Measurements from ENCODE around the gene WDR27.

- TF ChIP-seq, protein P1, sequence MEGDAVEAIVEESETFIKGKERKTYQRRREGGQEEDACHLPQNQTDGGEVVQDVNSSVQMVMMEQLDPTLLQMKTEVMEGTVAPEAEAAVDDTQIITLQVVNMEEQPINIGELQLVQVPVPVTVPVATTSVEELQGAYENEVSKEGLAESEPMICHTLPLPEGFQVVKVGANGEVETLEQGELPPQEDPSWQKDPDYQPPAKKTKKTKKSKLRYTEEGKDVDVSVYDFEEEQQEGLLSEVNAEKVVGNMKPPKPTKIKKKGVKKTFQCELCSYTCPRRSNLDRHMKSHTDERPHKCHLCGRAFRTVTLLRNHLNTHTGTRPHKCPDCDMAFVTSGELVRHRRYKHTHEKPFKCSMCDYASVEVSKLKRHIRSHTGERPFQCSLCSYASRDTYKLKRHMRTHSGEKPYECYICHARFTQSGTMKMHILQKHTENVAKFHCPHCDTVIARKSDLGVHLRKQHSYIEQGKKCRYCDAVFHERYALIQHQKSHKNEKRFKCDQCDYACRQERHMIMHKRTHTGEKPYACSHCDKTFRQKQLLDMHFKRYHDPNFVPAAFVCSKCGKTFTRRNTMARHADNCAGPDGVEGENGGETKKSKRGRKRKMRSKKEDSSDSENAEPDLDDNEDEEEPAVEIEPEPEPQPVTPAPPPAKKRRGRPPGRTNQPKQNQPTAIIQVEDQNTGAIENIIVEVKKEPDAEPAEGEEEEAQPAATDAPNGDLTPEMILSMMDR (IDR thresholded peaks at IDR 0.05 in 4 of 5, conservative IDR thresholded peaks at IDR 0.05 in 1 of 5) = no peak
- no peak for TF ChIP-seq POLR2A (IDR thresholded peaks at IDR 0.05)
Measured at GRCh38 chr6:169566961-169567750, 134.7 kb downstream of the WDR27 start.

Data from gastrocnemius medialis (tissue), 4 donors.